HCT116 (cell line): ENCODE data around the gene STYXL1. TPM values are rescaled to one million over a fixed set of nuclear protein-coding genes. Genes with fewer than 3 reads are reported as not detected.
A peak's percentile ranks its signal among the peaks of the same experiment; 100 is the strongest.

Source experiments
- ATAC-seq: fragments of 200-7000 bp; cut with Tn5 transposase; 2 replicates; pipeline ENCODE4 v1.9.1; 2020; ENCODE audit warnings: mild to moderate bottlenecking, moderate library complexity
- BruUV-seq: library from RNA; stranded (reverse); fragments of 400-500 nt; replicated peaks from 2 replicates; lab custom pipeline; 2021; lab: Mats Ljungman, UMichigan
- CTCF ChIA-PET: fragments of 300-600 bp; sonication (Branson Sonifier 250); formaldehyde crosslinking; loops from one replicate; lab custom pipeline; 2021; ENCODE audit warnings: antibody characterized with exemption; lab: Charles Lee
- POLR2A ChIA-PET: fragments of 300-600, 350-600 bp; sonication (Branson Sonifier 250); formaldehyde crosslinking; loops from one replicate; lab custom pipeline; 2021; ENCODE audit warnings: antibody characterized with exemption; lab: Charles Lee
- RAD21 ChIA-PET, 2 experiments: fragments of 300-600 bp; sonication (Branson Sonifier 250); formaldehyde crosslinking; loops; one replicate each; lab custom pipeline; 2023; ENCODE audit warnings: low total read pairs in 2 of 2; ENCODE audit not compliant: uncharacterized antibody in 2 of 2, unreplicated experiment in 2 of 2, low non-redundant PET in 1 of 2; lab: Charles Lee
- DNase-seq: peaks from one replicate; pipeline ENCODE4 v3.0.0-alpha.2; 2010; ENCODE audit warnings: low read depth, low spot score
- H2AFZ ChIP-seq: fragments of 200-600 bp; shearing (Covaris generic), sonication (generic); 2 replicates; pipeline ENCODE4 v1.6.1; 2017; ENCODE audit warnings: low read depth, mixed run types, mixed read lengths, antibody characterized with exemption, low read length; ENCODE audit not compliant: poor library complexity, severe bottlenecking
- H3K27ac ChIP-seq: 2 replicates; pipeline ENCODE4 v1.5.1; 2012; ENCODE audit warnings: low read depth, low read length
- H3K27me3 ChIP-seq: fragments of 200-600 bp; sonication (generic); 2 replicates; pipeline ENCODE4 v1.6.1; 2016; ENCODE audit warnings: mixed run types, low read length, mixed read lengths; ENCODE audit not compliant: insufficient read depth
- H3K36me3 ChIP-seq, 2 experiments: fragments of 200-500 bp in 1 of 2; fragments of 200-600 bp in 1 of 2; sonication (Bioruptor generic) in 1 of 2; sonication (generic) in 1 of 2; 2 replicates each; pipeline versions ENCODE4 v1.5.1 to v1.6.1; 2014 to 2016; ENCODE audit warnings: low read length in 2 of 2, inconsistent platforms in 1 of 2, mixed read lengths in 1 of 2, mixed run types in 1 of 2; ENCODE audit not compliant: insufficient read depth in 2 of 2, control insufficient read depth in 1 of 2
- H3K4me1 ChIP-seq, 2 experiments: fragments of 200-600 bp in 1 of 2; sonication (generic) in 1 of 2; 2 replicates each; pipeline versions ENCODE4 v1.5.1 to v1.6.1; 2012 to 2017; ENCODE audit warnings: low read length in 2 of 2, inconsistent platforms in 1 of 2, mild to moderate bottlenecking in 1 of 2, mixed read lengths in 1 of 2, mixed run types in 1 of 2, moderate library complexity in 1 of 2; ENCODE audit not compliant: insufficient read depth in 2 of 2, control insufficient read depth in 1 of 2
- H3K4me2 ChIP-seq: fragments of 200-600 bp; sonication (generic); 2 replicates; pipeline ENCODE4 v1.6.1; 2017; ENCODE audit warnings: mixed run types, low read length, mixed read lengths
- H3K4me3 ChIP-seq, 2 experiments: fragments of 200-600 bp in 1 of 2; sonication (generic) in 1 of 2; replicated peaks in 1 of 2; 2 replicates each; pipeline ENCODE4 v1.5.1; 2011 to 2016; ENCODE audit warnings: low read length in 2 of 2, control low read depth in 1 of 2, low read depth in 1 of 2, mild to moderate bottlenecking in 1 of 2, mixed read lengths in 1 of 2, mixed run types in 1 of 2
- H3K79me2 ChIP-seq: fragments of 200-600 bp; sonication (generic); 2 replicates; pipeline ENCODE4 v1.6.1; 2017; ENCODE audit warnings: mild to moderate bottlenecking, mixed run types, low read length, moderate library complexity, mixed read lengths; ENCODE audit not compliant: insufficient read depth
- H3K9ac ChIP-seq: fragments of 200-600 bp; sonication (generic); 2 replicates; pipeline ENCODE4 v1.6.1; 2016; ENCODE audit warnings: low read length, mixed read lengths
- H3K9me2 ChIP-seq: fragments of 200-600 bp; sonication (generic), shearing (Covaris generic); 2 replicates; pipeline ENCODE4 v1.6.1; 2017; ENCODE audit warnings: mixed run types, mild to moderate bottlenecking, moderate library complexity; ENCODE audit not compliant: insufficient read depth
- H3K9me3 ChIP-seq, 2 experiments: fragments of 200-500 bp in 1 of 2; fragments of 200-600 bp in 1 of 2; sonication (Bioruptor generic) in 1 of 2; sonication (generic) in 1 of 2; 2 replicates each; pipeline ENCODE4 v1.6.1; 2014 to 2017; ENCODE audit warnings: low read length in 2 of 2, mixed read lengths in 2 of 2, inconsistent platforms in 1 of 2, low read depth in 1 of 2, mild to moderate bottlenecking in 1 of 2, mixed run types in 1 of 2, moderate library complexity in 1 of 2; ENCODE audit not compliant: control insufficient read depth in 1 of 2, insufficient read depth in 1 of 2
- H4K20me1 ChIP-seq: fragments of 200-600 bp; sonication (generic), shearing (Covaris generic); 2 replicates; pipeline ENCODE4 v1.6.1; 2017; ENCODE audit warnings: mixed run types, mild to moderate bottlenecking, moderate library complexity; ENCODE audit not compliant: insufficient read depth
- ATF3 ChIP-seq: IDR thresholded peaks from 2 replicates; pipeline ENCODE4 v1.6.1; 2012
- CBX3 ChIP-seq: IDR thresholded peaks from 2 replicates; pipeline ENCODE4 v1.6.1; 2012; ENCODE audit warnings: low read depth
- CEBPB ChIP-seq: IDR thresholded peaks from 2 replicates; pipeline ENCODE4 v1.6.1; 2012; ENCODE audit warnings: low read depth
- EGR1 ChIP-seq: IDR thresholded peaks from 2 replicates; pipeline ENCODE4 v1.6.1; 2012; ENCODE audit warnings: low read depth
- ELF1 ChIP-seq: IDR thresholded peaks from 2 replicates; pipeline ENCODE4 v1.6.1; 2012; ENCODE audit warnings: low read depth, borderline replicate concordance
- EZH2 ChIP-seq: fragments of 200-600 bp; sonication (generic); IDR thresholded peaks from 2 replicates; pipeline ENCODE4 v1.6.1; 2017; ENCODE audit warnings: antibody characterized with exemption, mixed run types
- EZH2phosphoT487 ChIP-seq: fragments of 200-600 bp; IDR thresholded peaks from 2 replicates; pipeline ENCODE4 v1.6.1; 2018; ENCODE audit warnings: antibody characterized with exemption, borderline replicate concordance
- JUND ChIP-seq: IDR thresholded peaks from 2 replicates; pipeline ENCODE4 v1.6.1; 2012
- MAX ChIP-seq: IDR thresholded peaks from 2 replicates; pipeline ENCODE4 v1.6.1; 2012
- POLR2AphosphoS5 ChIP-seq: IDR thresholded peaks from 2 replicates; pipeline ENCODE4 v1.6.1; 2011; ENCODE audit warnings: mild to moderate bottlenecking, low read depth, low read length, moderate library complexity
- REST ChIP-seq: IDR thresholded peaks from 2 replicates; pipeline ENCODE4 v1.6.1; 2012; ENCODE audit warnings: low read depth
- SIN3A ChIP-seq: IDR thresholded peaks from 2 replicates; pipeline ENCODE4 v1.6.1; 2012; ENCODE audit warnings: low read depth
- SP1 ChIP-seq: IDR thresholded peaks from 2 replicates; pipeline ENCODE4 v1.6.1; 2012; ENCODE audit warnings: low read depth
- SRF ChIP-seq: IDR thresholded peaks from 2 replicates; pipeline ENCODE4 v1.6.1; 2012; ENCODE audit warnings: low read depth
- YY1 ChIP-seq: IDR thresholded peaks from 2 replicates; pipeline ENCODE4 v1.6.1; 2011; ENCODE audit warnings: low read length, low read depth, moderate library complexity, mild to moderate bottlenecking; ENCODE audit not compliant: insufficient replicate concordance; ENCODE audit errors: extremely low read depth
- ZBTB33 ChIP-seq: IDR thresholded peaks from 2 replicates; pipeline ENCODE4 v1.6.1; 2011; ENCODE audit warnings: mild to moderate bottlenecking, low read length, moderate library complexity; ENCODE audit not compliant: insufficient replicate concordance; ENCODE audit errors: extremely low read depth
- ZFX ChIP-seq: fragments of 450-650 bp; IDR thresholded peaks from 2 replicates; pipeline ENCODE4 v1.6.1; 2017
- intact Hi-C: fragments of 100-400 bp; cut with micrococcal nuclease; formaldehyde crosslinking; loops from 2 replicates; pipeline ENCODE4 v1.10.0; 2022
- total RNA-seq: library from RNA; stranded (reverse); gene quantifications from one replicate; pipeline ENCODE4 v1.2.1, GENCODE V29; 2021; ENCODE audit not compliant: unreplicated experiment

The STYXL1 gene
- total RNA-seq, 1 experiment from 2014 or later = 32.5 TPM

GRCh38 chr7:75995996-75996395, 51.8 kb downstream of the STYXL1 start (continued):
- TF ChIP-seq REST = no peak
- no peak for TF ChIP-seq ELF1
- TF ChIP-seq, all 23 proteins: peak for 0

GRCh38 chr7:75995052-75995471, 52.7 kb downstream of the STYXL1 start:
- Histone ChIP-seq H3K4me2 (peak overlapping the region; percentile 98), H3K9me2 (no peaks in the 10 kb centered on the region), H3K79me2 (no peaks in the 10 kb centered on the region), H3K4me1 (peaks cover 20 to 32% of the 10 kb centered on the region in 2 experiments; a peak in 3 of 4 replicates), H3K27me3 (no peaks in the 10 kb centered on the region), H3K36me3 (no peaks in the 10 kb centered on the region), H2AFZ (no peak overlapping the region), H4K20me1 (no peaks in the 10 kb centered on the region), H3K9ac (peak overlapping the region; percentile 69), H3K4me3 (peak overlapping the region; percentile 75 to 82), H3K27ac (peak overlapping the region; percentile 6), H3K9me3 (no peaks in the 10 kb centered on the region)
- ChIA-PET POLR2A (no interaction called here), RAD21 (no interaction called here), CTCF (no interaction called here)
- DNase-seq (no peak), ATAC-seq (no peak)
- BruUV-seq = no TSS peak
- intact Hi-C loops = no loop called here
- TF ChIP-seq SIN3A (no peak), EGR1 (no peak), SP1 (no peak), ZBTB33 (no peak), YY1 (no peak), POLR2AphosphoS5 (no peak), MAX (no peak), EZH2phosphoT487 (no peak), JUND (no peak), CBX3 (no peak), EZH2 (no peak), ZFX (no peak), ATF3 (no peak), SRF (no peak), CEBPB (no peak), REST (no peak)
